Tongue (tissue), 2 donors: ENCODE results near the gene CUTA. TPM values are rescaled to one million over a fixed set of nuclear protein-coding genes. Genes with fewer than 3 reads are reported as not detected.

Source experiments
- DNase-seq: peaks from one replicate; pipeline ENCODE4 v3.0.0-alpha.2; 2015
- total RNA-seq: library from RNA; depleted of rRNA; stranded (reverse); fragments of >200 nt; gene quantifications from one replicate; pipeline ENCODE4 v1.2.3, GENCODE V29; 2014

The CUTA gene
- total RNA-seq, 1 donor from 2014 or later = 58.4 TPM

DNA sequence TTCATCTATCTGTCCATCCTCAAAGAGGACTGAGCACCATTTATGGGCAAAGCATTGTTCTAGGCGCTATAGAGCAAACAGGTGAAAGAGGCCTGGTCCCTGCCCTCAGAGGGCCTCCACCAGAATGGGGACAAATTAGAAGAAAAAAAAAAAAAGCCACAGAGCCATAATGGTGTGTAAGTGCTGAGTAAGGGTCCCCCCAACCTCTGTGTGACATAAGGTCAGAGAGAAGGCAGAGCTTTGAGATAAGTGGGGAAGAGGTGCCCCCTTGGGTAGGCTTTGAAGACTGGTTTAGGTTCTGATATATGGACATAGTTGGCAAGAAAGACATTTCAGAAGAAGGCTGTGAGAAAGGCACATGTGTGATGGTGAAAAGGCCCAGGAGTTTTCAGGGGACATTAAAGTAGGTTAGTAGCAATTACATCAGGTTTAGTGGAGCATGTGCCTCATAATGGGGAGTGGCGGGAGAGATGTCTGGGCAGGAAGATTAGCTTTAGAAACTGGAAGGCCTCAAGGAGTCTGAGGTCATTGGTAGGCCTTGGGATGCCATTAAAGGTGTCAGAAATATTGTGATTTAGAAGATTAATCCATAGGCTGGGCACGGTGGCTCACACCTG, 21.2 kb upstream of the CUTA start:
- DNase-seq = no peak

GRCh38 chr6:33437666-33438065, 19.8 kb upstream of the CUTA start:
- DNase-seq = no peak

DNA sequence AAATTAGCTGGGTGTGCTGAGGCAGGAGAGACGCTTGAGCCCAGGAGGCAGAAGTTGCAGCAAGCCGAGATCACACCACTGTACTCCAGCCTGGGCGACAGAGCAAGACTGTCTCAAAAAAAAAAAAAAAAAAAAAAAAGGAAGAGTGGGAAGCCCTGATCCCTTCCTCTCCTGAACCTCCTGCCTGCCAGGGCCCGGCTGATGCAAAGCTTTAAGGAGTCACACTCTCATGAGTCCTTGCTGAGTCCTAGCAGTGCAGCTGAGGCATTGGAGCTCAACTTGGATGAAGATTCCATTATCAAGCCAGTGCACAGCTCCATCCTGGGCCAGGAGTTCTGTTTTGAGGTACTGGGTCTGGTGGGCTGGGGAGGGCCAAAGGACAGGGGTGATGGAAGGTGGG, 17.1 kb upstream of the CUTA start:
- no peak for DNase-seq

- peak; percentile 82 for DNase-seq
Observed at GRCh38 chr6:33433544-33434191, 15.8 kb upstream of the CUTA start.

DNA sequence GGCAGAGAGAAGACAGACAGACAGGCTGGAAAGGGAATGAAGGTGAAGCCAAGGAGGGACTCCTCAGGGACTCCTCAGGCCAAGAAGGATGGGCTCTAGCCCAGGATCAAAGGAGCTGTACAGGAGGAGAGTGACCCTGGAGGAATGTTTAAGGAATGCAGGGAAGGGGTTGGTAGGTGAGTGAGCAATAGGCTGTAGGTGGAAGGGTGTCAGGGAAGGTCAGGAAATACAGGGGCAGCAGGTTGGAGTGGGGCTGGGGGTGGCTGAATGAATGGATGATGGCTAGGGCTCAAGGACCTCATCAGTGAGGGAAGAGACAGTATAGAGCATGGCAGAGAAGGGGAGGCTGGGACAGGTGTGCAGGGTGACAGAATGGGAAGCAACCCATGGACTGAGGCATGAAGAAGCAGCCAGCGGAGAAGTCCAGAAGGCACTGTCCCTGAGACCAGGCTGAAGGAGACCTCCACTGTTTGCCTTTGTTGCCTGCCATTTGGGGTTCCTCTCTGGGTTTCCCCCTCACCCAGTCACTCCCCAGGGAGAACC, 15.2 kb upstream of the CUTA start:
- no peak for DNase-seq

DNA sequence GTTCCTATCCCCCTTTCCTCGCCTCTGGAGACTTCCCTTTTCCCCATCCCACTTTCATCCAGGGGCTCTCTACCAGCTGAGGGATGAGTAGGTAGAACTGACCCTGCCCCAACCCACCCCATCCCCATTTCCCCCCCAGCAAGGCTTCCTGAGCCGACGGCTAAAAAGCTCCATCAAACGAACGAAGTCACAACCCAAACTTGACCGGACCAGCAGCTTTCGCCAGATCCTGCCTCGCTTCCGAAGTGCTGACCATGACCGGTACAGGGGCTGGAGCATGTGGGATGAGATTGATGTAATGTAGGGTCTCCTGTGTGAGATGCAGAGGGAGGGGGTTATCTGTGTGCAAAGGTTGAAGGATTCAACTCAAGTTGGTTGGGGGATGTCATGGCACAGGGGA, 14.6 kb upstream of the CUTA start:
- DNase-seq = no peak

- DNase-seq = no peak
Observed at GRCh38 chr6:33431880-33432541, 14.1 kb upstream of the CUTA start.

DNA sequence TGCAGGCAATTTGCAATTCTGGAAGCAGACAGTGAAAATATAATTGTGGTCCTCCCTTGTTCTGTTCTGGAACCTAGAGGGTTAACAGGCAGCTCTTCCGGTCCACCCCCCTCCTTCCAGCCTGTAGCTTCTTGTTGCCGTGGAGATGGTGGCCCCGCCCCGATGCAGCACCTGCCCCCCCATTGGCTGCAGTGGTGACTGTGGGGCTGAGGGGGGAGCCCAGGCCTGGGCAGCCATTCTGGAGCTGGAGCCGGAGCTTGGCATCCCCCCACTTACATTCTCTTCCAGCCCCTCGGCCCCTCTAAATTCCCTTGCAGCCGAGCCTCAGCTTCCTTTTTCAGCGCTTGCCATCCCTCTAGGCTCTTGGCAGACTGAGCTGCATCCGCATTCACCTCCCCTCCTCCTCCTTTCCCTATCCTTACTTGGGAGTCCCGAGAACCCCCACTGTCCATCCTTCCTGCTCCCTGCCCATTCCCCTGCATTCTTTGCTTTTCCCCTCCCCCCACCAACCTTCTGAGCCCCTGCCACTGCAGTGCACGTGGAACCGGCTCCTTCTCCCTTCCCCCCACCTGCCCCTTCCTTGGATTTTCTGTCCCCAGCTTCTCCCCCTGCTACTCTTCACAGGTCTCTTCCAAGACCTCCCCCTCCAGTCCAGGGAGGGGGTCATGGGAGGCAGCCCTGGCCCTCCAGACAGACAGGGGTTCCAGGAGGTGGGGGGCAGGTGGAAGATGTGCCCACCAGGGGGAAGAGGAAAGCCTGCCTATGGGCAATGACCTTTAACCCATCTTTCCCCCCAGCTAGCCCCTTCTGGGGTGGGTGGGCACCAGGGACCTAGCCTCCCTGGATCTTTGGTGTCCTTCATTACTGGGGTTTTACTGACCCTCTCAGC, 13.3 kb upstream of the CUTA start:
- peak; percentile 84 for DNase-seq

GRCh38 chr6:33430334-33430733, 12.4 kb upstream of the CUTA start:
- DNase-seq = no peak

- DNase-seq = peak; percentile 15
Observed at GRCh38 chr6:33429750-33430052, 11.8 kb upstream of the CUTA start.

GRCh38 chr6:33428966-33429749, 11.3 kb upstream of the CUTA start:
- peak; percentile 6 for DNase-seq

DNA sequence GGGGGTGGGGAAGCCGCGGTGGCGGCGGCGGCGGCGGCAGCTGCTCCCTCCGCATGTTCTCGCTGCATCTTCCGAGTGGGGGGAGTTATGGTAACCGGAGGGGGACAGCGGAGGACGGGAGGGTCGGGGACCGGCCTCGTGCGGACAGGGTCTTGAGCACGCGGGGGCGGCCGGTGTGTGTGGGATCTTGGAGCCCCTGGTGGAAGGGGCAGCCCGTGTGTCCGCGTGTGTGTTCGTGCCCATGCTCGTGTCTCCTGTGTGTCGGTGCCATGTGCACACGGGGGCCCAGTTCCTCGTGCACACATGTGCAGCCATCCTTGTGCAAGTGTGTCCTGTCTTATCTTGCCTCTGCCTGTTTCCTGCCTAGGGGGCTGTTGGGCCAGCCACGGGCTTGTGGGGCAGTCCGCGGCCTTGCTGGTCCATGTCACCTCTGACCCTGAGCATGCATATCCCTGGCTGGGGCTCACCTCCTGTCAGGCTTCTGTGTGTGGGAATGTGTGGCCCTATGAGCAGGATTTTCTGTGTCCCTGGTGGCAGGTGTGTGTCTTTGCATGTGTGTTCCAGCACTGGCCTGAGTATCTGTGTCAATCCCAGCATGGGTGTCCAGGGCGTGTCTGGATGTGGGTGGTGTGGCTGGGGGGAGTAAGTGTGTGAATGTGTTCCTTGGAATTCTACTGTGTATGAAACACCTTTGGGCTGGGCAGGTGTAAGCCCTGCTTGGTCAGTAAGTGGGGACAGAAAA, 10.5 kb upstream of the CUTA start:
- DNase-seq = peak; percentile 36

DNA sequence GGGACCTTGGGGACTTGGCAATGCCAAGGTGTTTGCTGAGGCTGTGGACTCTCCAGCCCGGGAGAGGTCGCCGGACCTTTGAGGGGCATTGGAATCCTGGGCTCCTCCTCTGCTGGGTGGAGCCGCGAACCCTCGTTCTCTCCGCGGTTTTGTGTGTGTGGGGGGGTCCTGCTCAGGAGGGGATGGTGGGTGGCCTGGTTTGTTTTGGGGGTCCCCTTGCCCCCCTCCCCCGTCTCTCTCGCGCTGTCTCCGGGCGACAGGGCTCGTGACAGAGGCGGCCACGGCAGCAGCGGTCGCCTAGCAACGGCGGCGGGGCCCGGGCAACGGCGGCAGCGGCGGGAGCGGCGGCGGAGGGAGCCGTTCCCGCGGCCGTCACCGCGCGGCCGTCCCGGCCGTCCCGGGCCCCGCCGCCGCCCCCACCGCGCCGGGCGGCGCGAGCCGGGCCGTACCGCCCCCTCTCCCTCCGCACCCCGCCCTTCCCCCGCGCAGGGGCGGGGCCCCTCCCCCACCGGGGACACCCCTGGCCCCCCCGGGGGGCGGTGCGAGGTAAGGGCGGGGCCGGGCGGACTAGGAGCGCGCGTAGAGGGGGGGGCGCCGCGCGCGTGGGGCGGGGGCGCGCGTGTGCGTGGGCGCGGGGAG, 9.8 kb upstream of the CUTA start:
- peak; percentile 49 for DNase-seq

DNA sequence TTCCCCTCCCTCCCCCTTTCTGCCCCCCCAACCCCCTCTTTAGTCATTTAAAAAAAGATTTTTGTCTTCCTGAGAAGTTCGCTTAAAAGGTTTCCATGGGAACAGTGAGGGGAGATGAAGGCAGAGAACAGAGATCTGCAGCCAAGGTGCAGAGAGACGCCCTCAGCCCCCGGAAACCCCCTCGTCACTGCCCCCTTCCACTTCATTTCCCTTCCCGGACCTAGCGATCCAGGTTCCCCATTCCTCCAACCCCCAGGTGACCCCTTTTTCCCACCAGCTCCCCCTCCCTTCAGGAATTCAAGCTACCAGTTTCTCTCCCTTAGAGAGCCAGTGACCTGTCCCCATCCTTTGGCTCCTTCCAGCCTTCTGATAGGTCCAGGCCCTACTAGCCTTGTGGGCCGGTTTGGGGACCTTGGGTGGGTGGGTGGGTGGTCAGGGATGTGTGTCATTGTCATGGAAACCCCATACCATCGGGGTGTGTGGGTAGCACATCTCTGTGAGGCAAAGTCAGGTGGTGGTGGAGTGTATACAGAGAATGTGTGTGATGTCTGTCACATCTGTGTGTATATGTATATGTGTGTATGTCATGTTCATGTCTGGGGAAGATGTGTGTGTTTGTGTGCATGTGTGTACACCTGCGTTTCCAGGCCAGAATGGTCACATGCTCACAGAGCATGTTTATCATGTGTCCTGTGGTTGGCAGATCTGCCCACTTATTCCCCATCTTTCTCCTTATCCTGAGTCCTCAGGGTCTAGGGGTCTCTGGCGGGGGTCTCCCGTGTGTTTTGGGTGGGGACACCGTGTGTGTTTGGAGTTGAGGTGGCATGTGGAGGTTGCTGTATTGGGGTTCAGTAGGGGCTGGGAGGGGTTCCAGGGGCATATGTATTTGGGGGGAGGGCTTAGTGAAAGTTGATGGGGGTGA, 8.9 kb upstream of the CUTA start:
- peak; percentile 45 for DNase-seq

DNA sequence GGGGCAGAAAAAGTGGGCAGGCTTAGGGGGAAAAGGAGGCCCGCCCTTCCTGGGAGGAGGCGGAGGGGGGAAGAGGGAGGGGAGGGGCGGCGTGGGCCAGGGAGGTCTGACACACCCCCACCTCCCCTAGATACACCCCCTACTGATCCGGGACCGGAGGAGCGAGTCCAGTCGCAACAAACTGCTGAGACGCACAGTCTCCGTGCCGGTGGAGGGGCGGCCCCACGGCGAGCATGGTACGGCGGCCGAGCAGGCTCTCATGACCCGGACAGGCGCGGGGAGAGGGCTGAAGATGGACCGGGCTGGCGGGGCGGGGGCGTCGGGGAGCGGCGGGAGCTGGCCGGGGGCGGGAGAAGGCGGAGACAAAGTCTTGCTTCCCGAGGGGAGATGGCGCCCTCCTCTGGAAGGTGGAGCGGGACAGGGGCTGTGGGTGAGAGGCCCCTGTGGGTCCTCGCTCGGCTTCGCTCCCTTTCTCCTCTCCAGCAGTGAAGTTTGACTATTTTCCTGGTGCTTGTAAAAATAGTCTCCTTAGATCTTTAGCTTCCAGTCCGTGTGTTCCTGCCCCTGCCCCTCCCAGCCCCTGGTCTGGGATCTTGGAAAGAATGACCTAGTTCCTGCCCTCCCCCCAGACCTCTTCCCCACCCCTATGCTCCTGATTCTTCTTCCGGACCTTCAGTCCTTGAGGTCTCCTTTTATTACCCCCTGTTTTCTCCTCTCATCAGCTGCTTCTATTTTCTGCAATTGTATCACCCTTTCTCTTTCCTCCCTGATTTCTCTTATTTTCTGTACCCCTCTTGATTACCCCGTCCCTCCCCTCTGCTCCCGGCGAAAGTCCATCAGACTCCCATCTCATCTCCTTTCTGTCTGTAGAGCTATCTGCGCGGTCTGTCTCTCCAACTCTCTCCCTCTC, 8.0 kb upstream of the CUTA start:
- peak; percentile 93 for DNase-seq

- no peak for DNase-seq
Observed at GRCh38 chr6:33424855-33425667, 7.2 kb upstream of the CUTA start.

DNA sequence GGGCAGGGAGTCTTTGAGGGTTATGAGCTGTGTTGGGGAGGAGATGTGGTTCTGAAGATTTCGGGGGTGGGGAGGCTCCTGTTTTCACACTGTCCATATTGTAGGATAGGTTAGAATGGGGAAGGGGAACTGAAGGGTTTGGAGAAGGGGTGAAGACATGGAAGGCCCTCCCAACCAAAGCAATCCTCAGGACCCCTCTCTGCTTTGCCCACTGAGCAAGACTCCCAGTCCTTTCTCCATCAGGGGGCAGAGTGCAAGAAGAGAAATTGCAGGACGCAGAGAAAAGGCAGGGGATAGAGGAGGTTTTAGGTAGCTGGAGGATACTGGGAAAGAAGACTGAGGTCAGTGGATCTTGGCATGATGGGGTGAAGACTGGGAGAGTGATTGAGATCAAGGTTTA, 5.9 kb upstream of the CUTA start:
- no peak for DNase-seq

DNA sequence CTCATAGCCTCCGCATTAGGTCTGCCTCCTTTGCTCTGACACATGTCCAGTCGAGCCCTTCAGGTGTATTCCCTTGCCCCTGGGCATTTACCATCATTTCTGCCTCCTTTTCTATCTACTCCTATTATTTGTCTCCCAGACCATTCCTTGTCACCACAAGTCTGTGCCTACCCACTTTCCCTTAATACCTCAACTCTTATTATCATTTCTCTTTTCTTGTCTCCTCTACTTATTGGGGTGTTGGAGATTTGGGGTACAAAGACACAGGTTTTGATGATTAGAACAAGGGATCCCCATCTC, 3.4 kb upstream of the CUTA start:
- DNase-seq = no peak
